Testis (tissue), 2 donors: Measurements from ENCODE around the gene ATXN7L1.

Experiments
- CTCF ChIP-seq, 3 experiments: fragments of 450-650 bp in 2 of 3; fragments of 200-600 bp in 1 of 3; sonication (generic) in 1 of 3; IDR thresholded peaks; one replicate each; pipeline ENCODE4 v1.5.1; 2016 to 2019; ENCODE audit warnings: antibody characterized with exemption in 3 of 3, mild to moderate bottlenecking in 2 of 3, moderate library complexity in 1 of 3
- POLR2A ChIP-seq: fragments of 450-650 bp; IDR thresholded peaks from one replicate; pipeline ENCODE4 v1.6.1; 2017; ENCODE audit warnings: antibody characterized with exemption, mild to moderate bottlenecking, moderate library complexity

- TF ChIP-seq POLR2A (no peak), CTCF (IDR thresholded peaks at IDR 0.05) (no peak)
Measured at GRCh38 chr7:105599551-105599950, 276.8 kb downstream of the ATXN7L1 start.
